ENCODE results near the gene SLC35E1. TPM values are rescaled to one million over a fixed set of nuclear protein-coding genes. Genes with fewer than 3 reads are reported as not detected.
A peak's percentile ranks its signal among the peaks of the same experiment; 100 is the strongest.
"Not testable (repeated sequence)": the region's sequence is repeated elsewhere in the genome, so short reads cannot be mapped to it uniquely, and the experiment has no call there.

SLC35E1 gene
- total RNA-seq, 2 donors from 2014 or later: 26.6 to 30.6 TPM

GRCh38 chr19:16548956-16549355 is 23.3 kb downstream of the SLC35E1 start:
- H3K4me3 ChIP-seq (ENCODE audit: low read length): no peak overlapping the region
- DNase-seq: no peak
- H3K36me3 ChIP-seq (ENCODE audit: control insufficient read depth, insufficient read depth, low read length): peaks cover 29% of the 10 kb centered on the region
- H3K27ac ChIP-seq (ENCODE audit: low read depth, low read length): no peak overlapping the region
- H3K27ac Mint-ChIP-seq: no peak overlapping the region
- H3K27me3 ChIP-seq (ENCODE audit: control insufficient read depth, insufficient read depth, low read length, poor library complexity, severe bottlenecking): no peaks in the 10 kb centered on the region
- H3K27me3 Mint-ChIP-seq (ENCODE audit: insufficient read depth): no peaks in the 10 kb centered on the region
- no peaks in the 10 kb centered on the region for H3K9me3 ChIP-seq (ENCODE audit: control insufficient read depth, low read length)
- no peaks in the 10 kb centered on the region for H3K4me1 ChIP-seq (ENCODE audit: control insufficient read depth, insufficient read depth, low read length)
- TF ChIP-seq CTCF (conservative IDR thresholded peaks at IDR 0.05): no peak
- peaks cover 5% of the 10 kb centered on the region for H3K4me1 Mint-ChIP-seq
- H3K4me3 Mint-ChIP-seq: no peak overlapping the region
- H3K36me3 Mint-ChIP-seq (ENCODE audit: low read depth): peaks cover 23% of the 10 kb centered on the region
- 100% methylated on average over 4 of the region's 4 CpGs for WGBS, 2 experiments (ENCODE audit: insufficient coverage in 1 of 2, insufficient read length in 1 of 2)
- no peak overlapping the region for H3K9ac ChIP-seq (ENCODE audit: extremely low read depth, low read length, poor library complexity, severe bottlenecking)
- H3K9me3 Mint-ChIP-seq: no peaks in the 10 kb centered on the region

- no peak overlapping the region for H3K4me3 Mint-ChIP-seq
- H3K4me1 Mint-ChIP-seq: peaks cover 16% of the 10 kb centered on the region
These were observed 27.6 kb downstream of the SLC35E1 start for GRCh38 chr19:16544473-16545231.

GRCh38 chr19:16543734-16544133 is 28.5 kb downstream of the SLC35E1 start:
- H3K27ac Mint-ChIP-seq: peak overlapping the region; percentile 66
- H3K9ac ChIP-seq (ENCODE audit: extremely low read depth, low read length, poor library complexity, severe bottlenecking): peak overlapping the region; percentile 95

More at GRCh38 chr19:16544473-16545231, 27.6 kb downstream of the SLC35E1 start:
- Mint-ChIP-seq H3K9me3 (no peaks in the 10 kb centered on the region), H3K27ac (peak overlapping the region; percentile 69), H3K36me3 (ENCODE audit: low read depth) (peaks cover 15% of the 10 kb centered on the region), H3K27me3 (ENCODE audit: insufficient read depth) (no peaks in the 10 kb centered on the region)
- TF ChIP-seq CTCF (conservative IDR thresholded peaks at IDR 0.05): no peak
- no peak for DNase-seq
- Histone ChIP-seq H3K4me3 (ENCODE audit: low read length) (no peak overlapping the region), H3K4me1 (ENCODE audit: control insufficient read depth, insufficient read depth, low read length) (no peaks in the 10 kb centered on the region), H3K27me3 (ENCODE audit: control insufficient read depth, insufficient read depth, low read length, poor library complexity, severe bottlenecking) (no peaks in the 10 kb centered on the region), H3K9me3 (ENCODE audit: control insufficient read depth, low read length) (no peaks in the 10 kb centered on the region), H3K36me3 (ENCODE audit: control insufficient read depth, insufficient read depth, low read length) (peaks cover 12% of the 10 kb centered on the region), H3K27ac (ENCODE audit: low read depth, low read length) (no peak overlapping the region), H3K9ac (ENCODE audit: extremely low read depth, low read length, poor library complexity, severe bottlenecking) (no peak overlapping the region)
- WGBS, 2 experiments (ENCODE audit: insufficient coverage in 1 of 2, insufficient read length in 1 of 2): 95 to 96% methylated on average over 8 to 10 of the region's 11 CpGs

More at GRCh38 chr19:16543734-16544133, 28.5 kb downstream of the SLC35E1 start:
- not testable (repeated sequence) for H3K9me3 Mint-ChIP-seq; H3K27ac ChIP-seq (ENCODE audit: low read depth, low read length); H3K27me3 Mint-ChIP-seq (ENCODE audit: insufficient read depth); H3K4me1 ChIP-seq (ENCODE audit: control insufficient read depth, insufficient read depth, low read length); DNase-seq; H3K27me3 ChIP-seq (ENCODE audit: control insufficient read depth, insufficient read depth, low read length, poor library complexity, severe bottlenecking); H3K9me3 ChIP-seq (ENCODE audit: control insufficient read depth, low read length)
- peak overlapping the region; percentile 86 for H3K4me3 Mint-ChIP-seq
- H3K36me3 Mint-ChIP-seq (ENCODE audit: low read depth): peaks cover 22% of the 10 kb centered on the region
- WGBS, 2 experiments (ENCODE audit: insufficient coverage in 1 of 2, insufficient read length in 1 of 2): 88 to 93% methylated on average over 3 to 6 of the region's 6 CpGs
- Histone ChIP-seq H3K4me3 (ENCODE audit: low read length) (peak overlapping the region; percentile 93), H3K36me3 (ENCODE audit: control insufficient read depth, insufficient read depth, low read length) (peaks cover 19% of the 10 kb centered on the region)
- H3K4me1 Mint-ChIP-seq: peaks cover 16% of the 10 kb centered on the region
